Activated naive CD4-positive, alpha-beta T cell (primary cell): Measurements from ENCODE around the gene PRPH2.
"Not testable (repeated sequence)": the region's sequence is repeated elsewhere in the genome, so short reads cannot be mapped to it uniquely, and the experiment has no call there.

Experiments used
- DNase-seq, 4 experiments: peaks; one replicate each; lab custom pipeline; 2025; lab: John Stamatoyannopoulos, UW

The PRPH2 gene

GRCh38 chr6:42698217-42698616 is 24.2 kb downstream of the PRPH2 start:
- no peak for DNase-seq

- DNase-seq = no peak
These were observed 25.1 kb downstream of the PRPH2 start for GRCh38 chr6:42697268-42697655.

- DNase-seq = no peak
These were observed 25.7 kb downstream of the PRPH2 start for GRCh38 chr6:42696526-42697267.

DNA sequence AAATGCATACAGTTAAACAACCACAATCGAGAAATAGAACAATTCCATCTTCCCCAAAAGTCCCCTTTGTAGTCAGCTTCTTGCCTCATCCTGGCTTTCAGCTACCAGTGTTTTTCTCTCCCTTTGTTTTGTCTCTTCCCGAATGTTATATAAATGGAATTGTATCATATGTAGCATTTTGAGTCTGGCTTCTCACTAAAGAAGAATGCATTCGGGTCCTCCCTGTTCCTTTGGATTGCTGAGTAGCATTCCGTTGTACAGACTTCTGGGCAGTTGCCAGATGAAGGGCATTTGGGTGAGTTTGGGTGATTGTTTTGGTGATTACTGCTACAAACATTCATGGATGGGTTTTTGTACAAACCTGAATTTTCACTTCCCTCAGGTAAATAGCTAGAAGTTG is 27.8 kb downstream of the PRPH2 start:
- no peak for DNase-seq

DNA sequence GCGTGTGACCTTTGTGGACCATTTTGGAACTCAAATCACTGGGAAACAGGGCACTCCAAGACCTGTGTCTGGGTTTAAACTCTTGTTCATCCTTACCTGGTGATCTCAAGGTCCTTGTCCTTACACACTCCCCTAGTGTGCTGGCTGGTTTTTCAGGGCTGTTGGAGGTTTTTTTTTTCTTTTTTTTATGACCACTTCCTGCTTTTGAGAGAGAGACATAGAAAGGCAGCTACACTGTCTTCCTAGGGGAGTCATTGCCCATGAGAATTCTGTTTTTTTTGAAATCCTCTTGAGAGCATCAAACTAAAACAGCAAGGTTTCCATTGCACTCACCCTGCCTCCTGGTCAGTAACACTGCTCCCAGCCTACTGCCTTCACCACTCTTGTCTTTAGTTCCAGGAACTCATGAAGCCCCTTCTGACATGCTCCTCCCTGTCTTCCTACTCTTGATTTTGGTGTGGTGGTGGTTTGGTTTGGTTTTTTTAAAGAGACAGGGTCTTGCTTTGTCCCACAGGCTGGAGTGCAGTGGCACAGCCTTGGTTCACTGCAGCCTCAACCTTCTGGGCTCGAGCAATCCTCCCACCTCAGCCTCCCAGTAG is 28.6 kb downstream of the PRPH2 start:
- no peak for DNase-seq

GRCh38 chr6:42692137-42692911 is 30.1 kb downstream of the PRPH2 start:
- no peak for DNase-seq

GRCh38 chr6:42690872-42691271 is 31.5 kb downstream of the PRPH2 start:
- DNase-seq = no peak

- DNase-seq = no peak
These were observed 32.2 kb downstream of the PRPH2 start for GRCh38 chr6:42690151-42690702.

DNA sequence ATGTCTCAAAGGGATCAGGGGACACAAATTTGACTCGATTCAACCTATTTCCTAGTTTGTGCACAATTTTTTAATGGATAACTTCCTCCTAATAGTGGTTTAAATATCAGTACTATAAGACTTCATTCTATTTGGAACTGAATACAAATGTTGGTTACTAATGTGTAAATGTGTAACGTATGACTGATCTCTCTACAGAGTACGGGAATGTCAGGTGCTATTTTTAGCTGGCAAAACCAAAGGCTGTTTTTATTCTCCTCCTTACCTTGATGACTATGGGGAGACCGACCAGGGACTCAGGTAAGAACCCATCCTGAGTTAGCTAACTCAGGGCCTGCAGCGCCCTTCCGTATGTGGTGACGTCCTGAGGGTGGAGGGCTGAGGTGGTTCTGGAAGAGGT is 33.0 kb downstream of the PRPH2 start:
- DNase-seq = no peak

DNA sequence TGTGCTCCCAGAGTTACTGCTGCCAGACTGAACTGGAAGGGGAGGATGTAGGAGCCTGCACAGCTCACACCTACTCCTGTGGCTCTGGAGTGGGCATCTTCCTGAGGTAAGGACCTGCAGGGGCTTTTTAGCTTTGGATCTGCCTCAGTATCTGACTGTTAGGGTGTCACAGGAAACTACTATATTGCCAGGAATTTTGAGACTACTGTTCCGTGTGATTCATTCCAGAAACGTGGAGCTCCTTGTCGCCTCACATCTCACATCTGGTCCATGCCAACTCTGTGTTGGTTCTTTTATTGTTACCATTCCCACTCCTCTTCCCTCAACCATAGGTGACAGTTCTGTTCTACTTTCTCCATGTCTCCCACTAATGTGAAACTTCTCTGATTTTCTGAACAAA is 34.1 kb downstream of the PRPH2 start:
- no peak for DNase-seq

GRCh38 chr6:42679358-42679757 is 43.0 kb downstream of the PRPH2 start:
- DNase-seq = no peak

DNA sequence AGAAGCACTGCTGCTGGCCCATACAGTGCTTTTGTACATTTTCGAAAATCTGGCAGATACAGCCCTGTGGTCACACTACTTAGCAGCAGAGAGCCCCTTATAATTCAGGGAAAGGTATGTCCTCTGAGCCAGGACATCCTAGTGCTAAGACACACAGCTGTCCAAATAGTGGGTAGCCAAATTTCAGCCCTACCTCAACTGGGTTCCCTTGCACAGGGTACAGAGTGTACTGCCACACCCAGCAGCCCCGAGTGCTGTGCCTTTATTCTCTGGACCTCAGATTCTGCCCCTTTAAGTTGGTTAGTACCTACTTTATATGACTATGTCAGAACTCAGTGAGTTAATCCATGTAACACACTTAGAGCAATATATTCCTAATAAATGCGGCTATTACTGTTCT is 47.6 kb downstream of the PRPH2 start:
- no peak for DNase-seq

- not testable (repeated sequence) for DNase-seq
These were observed 48.0 kb downstream of the PRPH2 start for GRCh38 chr6:42674368-42674767.

GRCh38 chr6:42664718-42665117 is 57.7 kb downstream of the PRPH2 start:
- DNase-seq = no peak

DNA sequence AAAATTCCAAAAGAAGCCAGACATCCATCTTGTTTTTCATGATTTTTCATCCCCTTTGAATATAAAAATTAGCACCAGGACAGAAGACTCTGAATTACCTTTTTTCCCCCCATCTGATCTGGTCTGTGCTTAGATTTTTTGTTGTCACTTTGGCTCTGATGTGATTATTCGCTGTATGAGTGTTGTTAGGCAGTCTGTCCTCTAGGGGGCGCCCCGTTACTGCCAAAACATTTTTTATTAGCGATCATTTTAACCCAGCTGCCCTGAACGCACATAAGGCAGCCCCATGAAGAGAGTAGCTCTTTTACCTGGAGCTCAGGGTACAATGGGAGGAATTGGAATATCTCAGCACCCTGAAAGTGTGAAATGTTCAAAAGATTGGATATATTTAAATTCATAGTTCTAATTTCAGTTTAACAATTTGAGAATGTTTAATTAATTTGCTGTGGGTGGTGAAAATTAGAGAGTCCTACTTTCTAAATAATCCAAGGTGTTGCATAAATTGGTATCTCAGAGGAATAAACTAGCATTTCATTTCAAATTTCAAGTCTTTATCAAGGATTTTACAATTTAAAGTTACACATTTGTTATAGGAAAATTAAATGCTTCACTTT is 60.8 kb downstream of the PRPH2 start:
- peak; percentile 55 to 79 (median 72) for DNase-seq

- DNase-seq = no peak
These were observed 62.6 kb downstream of the PRPH2 start for GRCh38 chr6:42659806-42660205.

DNA sequence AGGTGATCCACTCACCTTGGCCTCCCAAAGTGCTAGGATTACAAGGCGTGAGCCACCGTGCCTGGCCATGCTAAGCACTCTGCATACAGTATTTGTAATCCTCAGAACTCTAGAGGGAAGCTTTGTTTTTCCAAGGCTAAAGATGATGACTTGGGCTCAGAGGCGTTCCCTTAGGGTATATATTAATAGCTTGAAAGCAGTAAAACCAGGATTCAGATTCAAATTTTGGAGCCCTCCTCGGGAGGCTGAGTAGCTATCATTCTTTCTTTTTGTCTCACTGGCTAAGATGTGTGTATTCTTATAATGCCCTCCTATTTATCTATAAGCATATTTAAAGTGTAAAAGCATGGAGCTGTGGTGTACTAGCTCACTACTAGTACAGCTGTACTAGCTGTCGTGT is 68.5 kb downstream of the PRPH2 start:
- no peak for DNase-seq

DNA sequence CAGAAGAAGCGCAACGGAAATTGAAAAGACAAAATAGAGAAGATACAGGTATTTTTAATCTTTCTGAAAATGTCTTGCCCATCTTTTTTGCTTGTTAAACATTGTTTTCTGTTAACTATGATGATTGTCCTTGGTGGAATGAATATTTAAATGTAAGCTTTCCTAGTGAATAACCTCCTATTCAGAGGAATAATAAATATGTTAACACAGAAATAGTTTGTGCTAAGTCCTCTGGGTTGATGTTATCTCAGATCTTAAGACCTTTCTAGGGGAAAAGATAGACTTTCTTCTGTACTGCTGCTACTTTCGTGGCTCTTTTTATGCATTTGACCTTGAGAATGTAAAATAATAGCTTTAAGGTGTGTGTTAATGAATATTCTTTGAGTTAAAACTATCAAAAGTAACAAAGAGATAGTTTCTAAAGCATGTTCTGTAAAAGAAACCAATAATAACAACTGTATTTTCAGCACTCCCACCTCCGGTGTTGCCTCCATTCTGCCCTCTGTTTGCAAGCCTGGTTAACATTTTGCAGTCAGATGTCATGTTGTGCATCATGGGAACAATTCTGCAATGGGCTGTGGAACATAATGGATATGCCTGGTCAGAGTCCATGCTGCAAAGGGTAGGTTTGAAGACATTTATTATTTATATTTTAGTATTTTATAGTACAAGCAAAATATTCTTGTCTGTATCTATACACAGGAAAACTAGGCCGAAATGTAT is 70.2 kb downstream of the PRPH2 start:
- no peak for DNase-seq
